HG02623 (cell line): ENCODE measurements around the gene ADISSP.
"Not testable (repeated sequence)": the region's sequence is repeated elsewhere in the genome, so short reads cannot be mapped to it uniquely, and the experiment has no call there.

ENCODE experiments used
- ATAC-seq: cut with Tn5 transposase; IDR thresholded peaks from one replicate; pipeline ENCODE4 v1.9.1; 2021; ENCODE audit warnings: moderate library complexity; ENCODE audit not compliant: unreplicated experiment

ADISSP gene

GRCh38 chr20:3797592-3798372, 30.2 kb upstream of the ADISSP start:
- ATAC-seq = no peak

GRCh38 chr20:3797226-3797545, 29.6 kb upstream of the ADISSP start:
- no peak for ATAC-seq

GRCh38 chr20:3796477-3797225, 29.1 kb upstream of the ADISSP start:
- ATAC-seq = no peak

- peak; percentile 74 for ATAC-seq
Observed at GRCh38 chr20:3795511-3796468, 28.2 kb upstream of the ADISSP start, which contains the start of gene CDC25B. TSS of gene CDC25B (plus strand) at chr20:3796310. CDS start at chr20:3796532, 222 bp downstream.

GRCh38 chr20:3794701-3795420, 27.3 kb upstream of the ADISSP start:
- ATAC-seq = no peak

- ATAC-seq = not testable (repeated sequence)
Observed at GRCh38 chr20:3794168-3794567, 26.6 kb upstream of the ADISSP start.

- not testable (repeated sequence) for ATAC-seq
Observed at GRCh38 chr20:3789201-3789600, 21.6 kb upstream of the ADISSP start.

- ATAC-seq = no peak
Observed at GRCh38 chr20:3788685-3789155, 21.2 kb upstream of the ADISSP start.

GRCh38 chr20:3787324-3788014, 19.9 kb upstream of the ADISSP start:
- no peak for ATAC-seq

- ATAC-seq = peak; percentile 77
Observed at GRCh38 chr20:3786665-3787323, 19.2 kb upstream of the ADISSP start, which contains the start of gene CENPB. TSS of gene CENPB (minus strand) at chr20:3786740. CDS start at chr20:3786483, 257 bp downstream.

GRCh38 chr20:3786126-3786484, 18.6 kb upstream of the ADISSP start:
- ATAC-seq = peak; percentile 9

- ATAC-seq = no peak
Observed at GRCh38 chr20:3785240-3786125, 17.9 kb upstream of the ADISSP start.

GRCh38 chr20:3784863-3785239, 17.3 kb upstream of the ADISSP start:
- ATAC-seq = no peak

- no peak for ATAC-seq
Observed at GRCh38 chr20:3784216-3784853, 16.8 kb upstream of the ADISSP start.

GRCh38 chr20:3783511-3784195, 16.1 kb upstream of the ADISSP start:
- no peak for ATAC-seq

GRCh38 chr20:3783068-3783489, 15.5 kb upstream of the ADISSP start:
- no peak for ATAC-seq

- no peak for ATAC-seq
Observed at GRCh38 chr20:3782597-3782996, 15.0 kb upstream of the ADISSP start.
